HG02943 (cell line): Measurements from ENCODE around the gene ANKFY1.
A peak's percentile ranks its signal among the peaks of the same experiment; 100 is the strongest.

ENCODE experiments used
- ATAC-seq: cut with Tn5 transposase; IDR thresholded peaks from one replicate; pipeline ENCODE4 v1.9.1; 2021; ENCODE audit warnings: mild to moderate bottlenecking, low read depth, moderate library complexity; ENCODE audit not compliant: unreplicated experiment

The ANKFY1 gene

GRCh38 chr17:4263282-4264215 is at the start of gene ANKFY1:
TSS of gene ANKFY1 (minus strand) at chr17:4263979. CDS start at chr17:4263941, 38 bp downstream.
- peak; percentile 81 for ATAC-seq

- ATAC-seq: no peak
These were observed 46.7 kb upstream of the ANKFY1 start for GRCh38 chr17:4310354-4311060.

- no peak for ATAC-seq
These were observed 46.1 kb upstream of the ANKFY1 start for GRCh38 chr17:4309897-4310296.

GRCh38 chr17:4307179-4307930 is 43.6 kb upstream of the ANKFY1 start:
- no peak for ATAC-seq

GRCh38 chr17:4305224-4305623 is 41.4 kb upstream of the ANKFY1 start:
- no peak for ATAC-seq

GRCh38 chr17:4304417-4305027 is 40.7 kb upstream of the ANKFY1 start:
- ATAC-seq: no peak

GRCh38 chr17:4301066-4301465 is 37.3 kb upstream of the ANKFY1 start:
- ATAC-seq: no peak

- no peak for ATAC-seq
These were observed 33.6 kb upstream of the ANKFY1 start for GRCh38 chr17:4297351-4297750.

GRCh38 chr17:4295686-4296085 is 31.9 kb upstream of the ANKFY1 start:
- ATAC-seq: no peak

GRCh38 chr17:4293572-4293971 is 29.8 kb upstream of the ANKFY1 start:
- no peak for ATAC-seq

- ATAC-seq: no peak
These were observed 23.9 kb upstream of the ANKFY1 start for GRCh38 chr17:4287710-4288109.

- ATAC-seq: no peak
These were observed 12.7 kb upstream of the ANKFY1 start for GRCh38 chr17:4276514-4276913.

GRCh38 chr17:4272972-4273368 is 9.2 kb upstream of the ANKFY1 start:
- ATAC-seq: no peak

- no peak for ATAC-seq
These were observed 8.6 kb upstream of the ANKFY1 start for GRCh38 chr17:4272213-4272971.

GRCh38 chr17:4270736-4271135 is 7.0 kb upstream of the ANKFY1 start:
- ATAC-seq: no peak

GRCh38 chr17:4269915-4270314 is 6.1 kb upstream of the ANKFY1 start:
- no peak for ATAC-seq

- ATAC-seq: no peak
These were observed 3.6 kb upstream of the ANKFY1 start for GRCh38 chr17:4267402-4267801.

GRCh38 chr17:4266550-4266949 is 2.8 kb upstream of the ANKFY1 start:
- no peak for ATAC-seq

GRCh38 chr17:4262703-4263102 is 1.1 kb downstream of the ANKFY1 start:
- no peak for ATAC-seq

- no peak for ATAC-seq
These were observed 2.3 kb downstream of the ANKFY1 start for GRCh38 chr17:4261452-4261851.
